HG03108 (cell line): ENCODE results near the gene KCNJ9.
A peak's percentile ranks its signal among the peaks of the same experiment; 100 is the strongest.

Experiments used
- ATAC-seq: cut with Tn5 transposase; IDR thresholded peaks from one replicate; pipeline ENCODE4 v1.9.1; 2021; ENCODE audit warnings: moderate library complexity; ENCODE audit not compliant: unreplicated experiment

The KCNJ9 gene

GRCh38 chr1:160086456-160086892, 5.1 kb downstream of the KCNJ9 start:
- ATAC-seq, result no peak

- ATAC-seq, result no peak
Observed at GRCh38 chr1:160087118-160087662, 5.9 kb downstream of the KCNJ9 start.

- ATAC-seq, result no peak
Observed at GRCh38 chr1:160089883-160090282, 8.5 kb downstream of the KCNJ9 start.

- no peak for ATAC-seq
Observed at GRCh38 chr1:160090760-160091159, 9.4 kb downstream of the KCNJ9 start.

- no peak for ATAC-seq
Observed at GRCh38 chr1:160091666-160092223, 10.4 kb downstream of the KCNJ9 start.

- ATAC-seq, result no peak
Observed at GRCh38 chr1:160092366-160093068, 11.2 kb downstream of the KCNJ9 start.

- ATAC-seq, result no peak
Observed at GRCh38 chr1:160093069-160093395, 11.7 kb downstream of the KCNJ9 start.

- no peak for ATAC-seq
Observed at GRCh38 chr1:160093624-160094290, 12.4 kb downstream of the KCNJ9 start.

GRCh38 chr1:160094291-160094625, 12.9 kb downstream of the KCNJ9 start:
- no peak for ATAC-seq

GRCh38 chr1:160094806-160095205, 13.5 kb downstream of the KCNJ9 start:
- no peak for ATAC-seq

GRCh38 chr1:160095382-160096105, 14.2 kb downstream of the KCNJ9 start:
- no peak for ATAC-seq

- no peak for ATAC-seq
Observed at GRCh38 chr1:160096274-160097116, 15.2 kb downstream of the KCNJ9 start.

GRCh38 chr1:160097151-160097910, 16.0 kb downstream of the KCNJ9 start:
- no peak for ATAC-seq

GRCh38 chr1:160097911-160098851, 16.8 kb downstream of the KCNJ9 start, which contains the start of gene IGSF8:
Gene IGSF8, minus strand, starts transcription at chr1:160098619. Its CDS starts 147 bp downstream, at chr1:160098472.
- peak; percentile 45 for ATAC-seq

- ATAC-seq, result peak; percentile 87
Observed at GRCh38 chr1:160098852-160099561, 17.7 kb downstream of the KCNJ9 start.

- no peak for ATAC-seq
Observed at GRCh38 chr1:160099716-160100375, 18.5 kb downstream of the KCNJ9 start.

- no peak for ATAC-seq
Observed at GRCh38 chr1:160101037-160101716, 19.8 kb downstream of the KCNJ9 start.
